Fibroblast of lung (primary cell): ENCODE results near the gene SMOC2. TPM values are rescaled to one million over a fixed set of nuclear protein-coding genes. Genes with fewer than 3 reads are reported as not detected.

Experiments
- DNase-seq, 2 donors: peaks; one replicate each; pipeline versions ENCODE4 v3.0.0 to v3.0.0-alpha.2; 2010; ENCODE audit warnings: low read depth in 2 of 2
- H2AFZ ChIP-seq: 2 replicates; pipeline ENCODE4 v1.5.1; 2012; ENCODE audit warnings: low read length, control low read depth, inconsistent platforms
- H3K27ac ChIP-seq: 2 replicates; pipeline ENCODE4 v1.5.1; 2011; ENCODE audit warnings: low read length, control low read depth; ENCODE audit not compliant: insufficient read depth
- H3K27me3 ChIP-seq: 2 replicates; pipeline ENCODE4 v1.5.1; 2011; ENCODE audit warnings: mild to moderate bottlenecking, low read length; ENCODE audit not compliant: control insufficient read depth, insufficient read depth
- H3K36me3 ChIP-seq: 2 replicates; pipeline ENCODE4 v1.5.1; 2011; ENCODE audit warnings: low read length; ENCODE audit not compliant: control insufficient read depth, insufficient read depth
- H3K4me1 ChIP-seq: 2 replicates; pipeline ENCODE4 v1.5.1; 2011; ENCODE audit warnings: low read length; ENCODE audit not compliant: control insufficient read depth, insufficient read depth; ENCODE audit errors: extremely low read depth
- H3K4me2 ChIP-seq: 2 replicates; pipeline ENCODE4 v1.5.1; 2011; ENCODE audit warnings: low read length, control low read depth; ENCODE audit not compliant: insufficient read depth; ENCODE audit errors: extremely low read depth
- H3K4me3 ChIP-seq, 4 experiments: fragments of 200-600 bp in 1 of 4; sonication (generic) in 1 of 4; replicated peaks in 1 of 4; 2 replicates each; pipeline ENCODE4 v1.5.1; 2011 to 2016; ENCODE audit warnings: low read length in 4 of 4, low read depth in 3 of 4, mild to moderate bottlenecking in 3 of 4, control low read depth in 2 of 4, inconsistent platforms in 1 of 4, mixed read lengths in 1 of 4; ENCODE audit not compliant: insufficient read depth in 1 of 4; ENCODE audit errors: control extremely low read depth in 1 of 4
- H3K79me2 ChIP-seq: 2 replicates; pipeline ENCODE4 v1.5.1; 2012; ENCODE audit warnings: mild to moderate bottlenecking, low read length, inconsistent platforms; ENCODE audit not compliant: control insufficient read depth, insufficient read depth
- H3K9ac ChIP-seq: 2 replicates; pipeline ENCODE4 v1.5.1; 2011; ENCODE audit warnings: mild to moderate bottlenecking, low read length, control low read depth; ENCODE audit not compliant: insufficient read depth
- H3K9me3 ChIP-seq: 2 replicates; pipeline ENCODE4 v1.5.1; 2012; ENCODE audit warnings: low read depth, low read length; ENCODE audit not compliant: control insufficient read depth, insufficient read depth
- H4K20me1 ChIP-seq: 2 replicates; pipeline ENCODE4 v1.5.1; 2011; ENCODE audit warnings: low read length; ENCODE audit not compliant: control insufficient read depth, insufficient read depth; ENCODE audit errors: extremely low read depth
- EZH2 ChIP-seq: IDR thresholded peaks from 2 replicates; pipeline ENCODE4 v1.5.1; 2012; ENCODE audit warnings: low read length, control low read depth, mild to moderate bottlenecking; ENCODE audit errors: missing control alignments
- polyA plus RNA-seq, 2 donors: library from polyadenylated mRNA; depleted of rRNA in 1 of 2; stranded (reverse) in 1 of 2; unstranded in 1 of 2; fragments of >200 nt; gene quantifications; 2 replicates each; pipeline ENCODE4 v1.2.1, GENCODE V29; 2011 to 2012; ENCODE audit warnings: missing spikeins in 1 of 2
- total RNA-seq: library from RNA; depleted of rRNA; stranded (reverse); fragments of >200 nt; gene quantifications from 2 replicates; pipeline ENCODE4 v1.2.1, GENCODE V29; 2014
- TF ChIP-seq, protein P1 (sequence below), 2 donors: IDR thresholded peaks in 1 of 2; conservative IDR thresholded peaks in 1 of 2; 1 replicate in 1 of 2; 2 replicates in 1 of 2; pipeline ENCODE4 v1.5.1; 2011 to 2012; ENCODE audit warnings: low read length in 2 of 2, control low read depth in 1 of 2, inconsistent platforms in 1 of 2, low read depth in 1 of 2, mild to moderate bottlenecking in 1 of 2

SMOC2 gene
- total and polyA plus RNA-seq, 2 donors (not counting 1 experiment from before 2014, with no cell fraction given), result not detected

- no peaks in the 10 kb centered on the region for H3K4me1 ChIP-seq
- H3K27ac ChIP-seq, result no peak overlapping the region
- H3K4me2 ChIP-seq, result no peak overlapping the region
- no peaks in the 10 kb centered on the region for H3K79me2 ChIP-seq
- no peak overlapping the region for H3K9ac ChIP-seq
- no peaks in the 10 kb centered on the region for H3K9me3 ChIP-seq
- no peaks in the 10 kb centered on the region for H3K36me3 ChIP-seq
- DNase-seq, result no peak
- H3K27me3 ChIP-seq, result no peaks in the 10 kb centered on the region
- H3K4me3 ChIP-seq, result no peak overlapping the region
- TF ChIP-seq EZH2, result no peak
- TF ChIP-seq, protein P1, sequence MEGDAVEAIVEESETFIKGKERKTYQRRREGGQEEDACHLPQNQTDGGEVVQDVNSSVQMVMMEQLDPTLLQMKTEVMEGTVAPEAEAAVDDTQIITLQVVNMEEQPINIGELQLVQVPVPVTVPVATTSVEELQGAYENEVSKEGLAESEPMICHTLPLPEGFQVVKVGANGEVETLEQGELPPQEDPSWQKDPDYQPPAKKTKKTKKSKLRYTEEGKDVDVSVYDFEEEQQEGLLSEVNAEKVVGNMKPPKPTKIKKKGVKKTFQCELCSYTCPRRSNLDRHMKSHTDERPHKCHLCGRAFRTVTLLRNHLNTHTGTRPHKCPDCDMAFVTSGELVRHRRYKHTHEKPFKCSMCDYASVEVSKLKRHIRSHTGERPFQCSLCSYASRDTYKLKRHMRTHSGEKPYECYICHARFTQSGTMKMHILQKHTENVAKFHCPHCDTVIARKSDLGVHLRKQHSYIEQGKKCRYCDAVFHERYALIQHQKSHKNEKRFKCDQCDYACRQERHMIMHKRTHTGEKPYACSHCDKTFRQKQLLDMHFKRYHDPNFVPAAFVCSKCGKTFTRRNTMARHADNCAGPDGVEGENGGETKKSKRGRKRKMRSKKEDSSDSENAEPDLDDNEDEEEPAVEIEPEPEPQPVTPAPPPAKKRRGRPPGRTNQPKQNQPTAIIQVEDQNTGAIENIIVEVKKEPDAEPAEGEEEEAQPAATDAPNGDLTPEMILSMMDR (conservative IDR thresholded peaks at IDR 0.05 in 1 of 2, IDR thresholded peaks at IDR 0.05 in 1 of 2; ENCODE audit: low read depth in 1 of 2, low read length in 2 of 2), result no peak
- no peak overlapping the region for H2AFZ ChIP-seq
- H4K20me1 ChIP-seq, result no peaks in the 10 kb centered on the region
Observed at GRCh38 chr6:168607272-168608112, 166.5 kb downstream of the SMOC2 start.

DNA sequence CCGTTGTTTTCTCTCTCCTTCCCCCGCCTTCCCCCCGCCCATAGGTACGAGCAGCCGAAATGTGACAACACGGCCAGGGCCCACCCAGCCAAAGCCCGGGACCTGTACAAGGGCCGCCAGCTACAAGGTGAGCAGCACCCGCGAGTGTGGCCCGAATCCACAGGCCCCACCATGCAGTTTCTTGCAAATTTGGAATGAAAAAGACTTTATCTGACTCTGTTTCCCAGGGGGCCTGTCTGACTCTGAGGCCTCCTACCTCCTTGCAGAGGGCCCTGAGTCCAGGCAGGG lies 167.1 kb downstream of the SMOC2 start:
- TF ChIP-seq EZH2, result no peak
- TF ChIP-seq, protein P1 (conservative IDR thresholded peaks at IDR 0.05 in 1 of 2, IDR thresholded peaks at IDR 0.05 in 1 of 2; ENCODE audit: low read depth in 1 of 2, low read length in 2 of 2), result no peak
- H3K9ac ChIP-seq, result no peak overlapping the region
- H3K79me2 ChIP-seq, result no peaks in the 10 kb centered on the region
- no peaks in the 10 kb centered on the region for H3K9me3 ChIP-seq
- H3K4me1 ChIP-seq, result no peaks in the 10 kb centered on the region
- H2AFZ ChIP-seq, result no peak overlapping the region
- no peak overlapping the region for H3K27ac ChIP-seq
- DNase-seq, result no peak
- H4K20me1 ChIP-seq, result no peaks in the 10 kb centered on the region
- H3K27me3 ChIP-seq, result no peaks in the 10 kb centered on the region
- H3K4me3 ChIP-seq, result no peak overlapping the region
- no peaks in the 10 kb centered on the region for H3K36me3 ChIP-seq
- no peak overlapping the region for H3K4me2 ChIP-seq

DNA sequence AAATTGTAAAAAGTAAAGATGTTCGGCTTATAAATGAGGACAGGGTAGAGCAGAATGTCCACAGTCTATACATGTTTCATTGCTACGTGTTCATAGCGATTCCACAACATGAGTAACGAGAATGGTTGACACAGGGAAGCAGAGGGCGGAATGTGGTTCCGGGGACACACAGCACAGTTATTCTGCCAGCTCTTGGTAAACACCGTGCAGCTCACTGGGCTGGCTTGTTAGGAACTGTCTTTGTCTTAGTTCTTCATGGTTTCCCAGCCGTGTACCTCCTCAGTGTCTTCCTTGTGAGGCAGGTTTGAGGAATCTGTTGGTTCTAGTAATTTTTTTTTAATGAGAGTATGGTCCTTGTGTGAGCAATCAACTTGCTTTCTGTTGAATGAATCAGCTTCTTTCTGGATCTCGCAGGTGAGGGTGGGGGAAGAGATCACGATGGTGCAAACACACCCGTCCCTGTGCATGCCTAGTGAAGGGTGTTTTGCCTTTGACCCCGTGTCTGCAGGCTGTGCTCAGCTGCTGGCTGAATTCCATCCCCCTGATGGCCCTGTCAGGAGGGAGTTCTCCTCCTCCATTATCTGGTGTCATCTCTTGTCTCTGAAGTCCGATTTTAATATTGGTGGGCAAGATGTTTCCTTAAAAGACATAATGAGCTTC lies 168.2 kb downstream of the SMOC2 start:
- Histone ChIP-seq H2AFZ (no peak overlapping the region), H3K9me3 (no peaks in the 10 kb centered on the region), H3K27ac (no peak overlapping the region), H3K4me3 (no peak overlapping the region), H3K9ac (no peak overlapping the region), H3K36me3 (no peaks in the 10 kb centered on the region), H3K4me2 (no peak overlapping the region), H4K20me1 (no peaks in the 10 kb centered on the region), H3K4me1 (no peaks in the 10 kb centered on the region), H3K27me3 (no peaks in the 10 kb centered on the region), H3K79me2 (no peaks in the 10 kb centered on the region)
- TF ChIP-seq EZH2, result no peak
- TF ChIP-seq, protein P1 (conservative IDR thresholded peaks at IDR 0.05 in 1 of 2, IDR thresholded peaks at IDR 0.05 in 1 of 2; ENCODE audit: low read depth in 1 of 2, low read length in 2 of 2), result no peak
- DNase-seq, result no peak
